HG02884 (cell line): ENCODE results near the gene COCH.
A peak's percentile ranks its signal among the peaks of the same experiment; 100 is the strongest.

Experiments used
- ATAC-seq: cut with Tn5 transposase; IDR thresholded peaks from one replicate; pipeline ENCODE4 v1.9.1; 2021; ENCODE audit warnings: mild to moderate bottlenecking, moderate library complexity; ENCODE audit not compliant: unreplicated experiment

Gene COCH

DNA sequence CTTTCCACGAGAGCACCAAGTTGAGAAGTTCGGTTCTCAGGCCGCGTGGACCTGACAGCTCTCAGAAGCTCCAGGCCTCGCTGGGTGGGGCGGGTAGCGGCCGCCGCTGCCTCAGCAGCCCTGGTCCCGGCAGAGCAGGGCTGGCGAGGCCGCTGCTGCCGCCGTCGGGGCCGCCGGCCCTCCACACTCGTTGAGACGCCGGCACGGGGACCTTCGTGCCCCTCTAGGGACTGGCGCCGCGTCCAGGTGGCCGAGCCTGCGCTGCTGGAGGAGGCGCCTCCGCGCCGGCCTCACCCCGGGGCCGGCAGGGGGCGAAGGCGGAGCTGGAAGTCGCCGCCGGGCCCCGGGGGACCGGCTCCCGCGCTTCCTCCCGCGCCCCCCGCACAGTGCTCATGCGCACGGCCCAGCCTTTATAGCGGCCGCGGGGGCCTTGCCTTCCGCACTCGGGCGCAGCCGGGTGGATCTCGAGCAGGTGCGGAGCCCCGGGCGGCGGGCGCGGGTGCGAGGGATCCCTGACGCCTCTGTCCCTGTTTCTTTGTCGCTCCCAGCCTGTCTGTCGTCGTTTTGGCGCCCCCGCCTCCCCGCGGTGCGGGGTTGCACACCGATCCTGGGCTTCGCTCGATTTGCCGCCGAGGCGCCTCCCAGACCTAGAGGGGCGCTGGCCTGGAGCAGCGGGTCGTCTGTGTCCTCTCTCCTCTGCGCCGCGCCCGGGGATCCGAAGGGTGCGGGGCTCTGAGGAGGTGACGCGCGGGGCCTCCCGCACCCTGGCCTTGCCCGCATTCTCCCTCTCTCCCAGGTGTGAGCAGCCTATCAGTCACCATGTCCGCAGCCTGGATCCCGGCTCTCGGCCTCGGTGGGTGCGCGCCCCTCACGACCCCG, at the start of gene COCH:
TSS of gene COCH (plus strand) at position 440 of the 879 bp plus-strand sequence. CDS start at position 820, 380 bp downstream.
- peak; percentile 66 for ATAC-seq

- no peak for ATAC-seq
These were observed 48.3 kb upstream of the COCH start for GRCh38 chr14:30826070-30826469.

DNA sequence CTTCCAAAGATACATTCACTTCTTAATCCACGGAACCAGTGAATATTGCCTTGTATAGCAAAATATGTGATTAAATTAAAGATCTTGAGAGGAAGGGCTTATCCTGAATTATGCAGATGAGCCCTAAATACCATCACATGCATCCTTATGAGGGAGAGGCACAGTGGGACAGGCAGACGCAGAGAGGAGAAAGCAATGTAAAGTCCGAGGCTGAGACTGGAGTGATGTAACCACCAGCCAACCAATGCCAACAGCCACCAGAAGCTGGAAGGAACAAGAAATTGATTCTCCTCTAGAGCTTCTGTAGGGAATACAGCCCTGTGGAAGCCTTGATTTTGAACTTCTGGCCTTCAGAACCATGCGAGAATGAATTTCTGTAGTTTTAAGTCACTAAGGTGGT, 44.5 kb upstream of the COCH start:
- no peak for ATAC-seq

- ATAC-seq, result no peak
These were observed 40.0 kb upstream of the COCH start for GRCh38 chr14:30834353-30834752.

GRCh38 chr14:30838351-30838750, 36.0 kb upstream of the COCH start:
- ATAC-seq, result no peak

DNA sequence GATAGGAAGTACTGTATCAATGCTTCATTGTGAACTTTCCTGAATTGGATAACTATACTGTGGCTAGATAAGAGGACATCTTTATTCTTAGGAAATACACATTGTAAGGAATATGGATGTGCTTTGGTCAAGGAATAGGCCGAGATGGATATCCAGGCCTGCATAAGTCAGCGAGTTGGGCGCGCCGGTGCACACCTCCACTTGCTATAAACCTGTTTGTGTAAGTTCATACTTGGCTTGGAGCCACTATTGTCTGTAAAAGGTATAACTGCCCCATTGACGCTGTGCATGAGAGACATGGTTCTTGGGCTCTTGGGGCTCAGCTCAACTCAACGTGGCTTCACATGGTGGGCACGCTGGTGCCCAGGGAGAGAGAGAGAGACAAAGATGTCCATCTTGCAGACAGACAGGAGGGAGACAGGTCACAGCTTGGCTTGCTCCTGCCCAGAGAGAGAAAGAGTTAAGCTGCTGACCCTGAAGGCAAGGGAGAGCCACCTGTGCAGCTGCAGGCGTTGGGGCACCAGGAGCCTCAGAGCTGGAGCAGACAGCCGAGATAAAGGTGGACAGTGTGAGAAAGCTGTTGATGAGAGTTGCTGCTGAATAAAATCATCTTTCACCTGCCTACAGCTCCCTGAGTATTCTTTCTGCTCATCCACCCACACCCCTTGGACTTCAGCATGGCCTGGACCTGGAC, 34.1 kb upstream of the COCH start:
- ATAC-seq, result no peak

DNA sequence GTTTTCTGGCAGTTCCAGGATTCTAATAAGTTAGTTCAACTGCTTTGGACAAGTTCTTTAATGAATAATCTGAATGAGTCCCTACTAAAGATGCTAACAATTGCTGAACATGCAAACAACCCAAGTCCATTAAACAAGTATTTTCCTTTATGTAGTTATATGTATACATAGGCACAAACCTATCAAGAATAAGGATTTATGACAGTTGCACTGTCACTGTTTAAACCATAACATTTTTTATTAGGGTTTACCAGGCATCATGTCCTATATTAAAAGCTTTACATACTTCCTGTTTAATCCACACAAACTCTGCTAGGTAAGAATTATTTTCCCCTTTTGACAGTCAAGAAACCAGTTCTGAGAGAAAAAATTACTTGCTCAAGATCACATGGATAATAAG, 31.9 kb upstream of the COCH start:
- no peak for ATAC-seq

- ATAC-seq, result no peak
These were observed 25.7 kb upstream of the COCH start for GRCh38 chr14:30848449-30849240.

DNA sequence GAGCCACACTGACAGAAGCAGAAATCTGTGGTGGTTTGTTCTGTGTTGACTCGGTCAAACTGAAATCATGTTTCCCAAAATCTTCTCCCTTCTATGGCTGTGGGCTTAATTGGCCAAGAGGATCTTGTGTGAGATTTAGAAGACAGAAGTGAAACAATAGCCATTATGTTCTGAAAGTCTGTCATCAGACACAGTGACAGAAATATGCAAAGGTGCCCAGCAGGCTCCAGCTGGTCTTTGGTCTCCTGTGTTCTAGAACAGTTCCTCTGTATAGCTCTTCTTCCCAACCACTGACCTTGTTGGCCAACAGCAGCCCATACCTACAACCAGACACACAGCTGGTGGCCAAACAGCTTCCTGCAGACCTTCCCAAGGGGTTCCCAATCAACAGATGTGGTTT, 25.0 kb upstream of the COCH start:
- ATAC-seq, result peak; percentile 93

- ATAC-seq, result no peak
These were observed 24.4 kb upstream of the COCH start for GRCh38 chr14:30849983-30850382.

DNA sequence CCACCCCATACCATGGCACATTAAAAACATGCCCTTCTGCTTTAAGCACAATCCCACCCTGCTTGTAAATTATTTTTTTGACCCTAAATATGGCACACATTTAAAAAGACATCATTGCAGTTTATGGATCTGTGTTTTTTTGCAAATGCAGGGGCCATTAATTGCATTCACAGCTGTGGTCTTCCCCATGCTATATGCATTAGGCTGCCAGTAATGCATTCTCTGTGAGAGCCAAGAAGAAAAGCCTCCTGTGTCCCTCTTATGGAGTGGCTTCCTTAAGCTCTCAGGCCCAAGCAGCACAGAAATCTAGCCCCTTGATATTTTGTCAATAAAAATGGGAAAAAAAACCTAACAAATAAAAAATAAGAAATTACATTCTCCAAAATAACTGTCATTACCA, 20.4 kb upstream of the COCH start:
- no peak for ATAC-seq

- ATAC-seq, result peak; percentile 63
These were observed 19.9 kb upstream of the COCH start for GRCh38 chr14:30854492-30854891.

DNA sequence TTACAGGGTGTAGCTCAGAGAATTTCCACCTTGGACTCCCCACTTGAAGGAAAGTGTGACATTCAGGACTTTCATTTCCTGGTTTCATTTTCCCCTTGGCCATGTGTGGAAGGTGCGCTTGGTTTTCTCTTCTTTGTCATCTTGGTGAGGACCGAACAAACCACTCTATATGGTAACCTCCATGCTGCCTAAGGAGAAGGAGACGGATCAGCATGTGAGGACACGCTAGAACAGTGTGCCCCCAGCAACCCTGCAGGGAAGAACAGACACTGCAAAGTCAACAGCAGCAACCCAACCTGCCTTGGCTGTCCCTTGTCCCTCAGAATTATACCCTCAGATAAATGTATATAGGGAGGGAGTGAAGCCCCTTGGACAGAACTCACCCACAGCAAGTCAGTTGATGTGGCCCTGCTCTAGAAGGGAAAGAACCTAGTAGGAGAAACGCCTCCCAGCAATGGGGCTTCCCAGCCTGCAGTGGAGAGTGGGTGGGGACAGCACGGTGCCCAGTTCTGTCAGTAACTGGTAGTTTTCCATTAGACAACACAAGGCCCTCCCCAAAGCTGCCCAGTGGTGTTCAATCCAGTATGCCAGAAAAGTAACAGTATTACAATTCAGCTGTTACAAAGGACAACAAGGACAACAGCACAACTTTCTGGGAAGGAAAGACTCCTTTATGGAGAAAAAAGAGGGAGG, 18.9 kb upstream of the COCH start:
- no peak for ATAC-seq

GRCh38 chr14:30861200-30861599, 13.2 kb upstream of the COCH start:
- no peak for ATAC-seq

- ATAC-seq, result no peak
These were observed 9.4 kb upstream of the COCH start for GRCh38 chr14:30864934-30865333.

- no peak for ATAC-seq
These were observed 5.6 kb upstream of the COCH start for GRCh38 chr14:30868736-30869135.

DNA sequence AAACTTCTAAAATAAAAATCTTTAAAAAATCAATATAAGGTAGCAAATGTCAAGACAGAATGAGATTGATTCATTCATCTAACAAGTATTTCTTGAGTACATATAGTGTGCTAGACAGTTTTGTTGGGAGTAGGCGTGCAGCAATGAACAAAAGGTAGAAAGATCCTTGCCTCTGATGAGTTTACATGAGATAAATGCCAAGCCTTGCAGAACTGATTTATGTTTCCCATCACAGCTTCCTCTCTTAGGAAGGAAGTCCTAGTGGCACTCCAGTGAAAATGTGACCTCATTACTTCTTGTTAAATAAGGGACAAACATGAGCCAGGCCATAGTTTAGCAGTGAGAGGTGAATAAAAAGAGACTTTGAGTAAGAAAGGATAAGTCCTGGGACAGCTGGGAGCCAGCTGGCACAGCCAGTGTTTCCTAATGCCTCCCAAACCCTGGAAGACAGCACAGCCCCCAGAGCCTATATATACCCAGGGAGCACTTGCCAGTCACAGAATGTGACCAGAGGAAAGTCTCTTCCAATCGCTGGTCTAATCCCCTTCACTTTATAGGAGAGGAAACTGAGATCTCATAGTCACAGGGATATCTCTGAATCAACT, 4.7 kb upstream of the COCH start:
- ATAC-seq, result no peak

DNA sequence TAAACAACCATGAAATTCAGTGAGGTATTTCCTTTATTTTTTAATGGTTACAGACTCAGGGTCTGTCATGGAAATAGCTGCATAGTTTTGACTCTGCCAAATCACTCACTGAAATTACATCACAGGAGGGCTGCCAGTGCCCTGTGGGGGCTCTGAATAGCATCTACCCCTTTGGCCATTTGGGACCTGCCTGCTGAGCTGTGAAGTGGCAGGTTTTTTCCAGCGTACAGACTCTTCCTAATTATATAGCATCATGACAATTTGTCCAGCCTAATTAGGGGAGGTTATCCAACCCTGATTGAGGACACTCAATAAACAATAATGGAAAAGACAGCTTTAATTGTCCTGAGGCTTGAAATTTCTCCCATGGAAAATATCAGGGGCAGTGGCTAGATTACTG, 1.8 kb upstream of the COCH start:
- ATAC-seq, result no peak

GRCh38 chr14:30873308-30874119, 845 bp upstream of the COCH start:
- no peak for ATAC-seq
